Calu3 (cell line): Measurements from ENCODE around the gene SYNPO2L. TPM values are rescaled to one million over a fixed set of nuclear protein-coding genes. Genes with fewer than 3 reads are reported as not detected.
"Not testable (repeated sequence)": the region's sequence is repeated elsewhere in the genome, so short reads cannot be mapped to it uniquely, and the experiment has no call there.

Experiments used
- BruUV-seq: library from RNA; stranded (reverse); fragments of 400-500 nt; replicated peaks from 2 replicates; lab custom pipeline; 2021; lab: Mats Ljungman, UMichigan
- CTCF ChIA-PET: fragments of 300-600 bp; sonication (Branson Sonifier 250); formaldehyde crosslinking; loops from one replicate; lab custom pipeline; 2022; ENCODE audit warnings: antibody characterized with exemption; lab: Charles Lee
- DNase-seq: peaks from one replicate; pipeline ENCODE4 v3.0.0; 2022
- H3K27ac Mint-ChIP-seq: one replicate; pipeline ENCODE4 v1.8.0; 2022; ENCODE audit warnings: mixed read lengths; ENCODE audit not compliant: unreplicated experiment
- H3K27me3 Mint-ChIP-seq: one replicate; pipeline ENCODE4 v1.8.0; 2022; ENCODE audit warnings: mixed read lengths; ENCODE audit not compliant: unreplicated experiment
- H3K36me3 Mint-ChIP-seq: one replicate; pipeline ENCODE4 v1.8.0; 2022; ENCODE audit warnings: mild to moderate bottlenecking, moderate library complexity, mixed read lengths; ENCODE audit not compliant: insufficient read depth, unreplicated experiment
- H3K4me1 Mint-ChIP-seq: one replicate; pipeline ENCODE4 v1.8.0; 2022; ENCODE audit warnings: mild to moderate bottlenecking, low read depth, mixed read lengths; ENCODE audit not compliant: unreplicated experiment
- H3K4me3 Mint-ChIP-seq: one replicate; pipeline ENCODE4 v1.8.0; 2022; ENCODE audit warnings: mild to moderate bottlenecking, low read depth, moderate library complexity, mixed read lengths; ENCODE audit not compliant: unreplicated experiment
- H3K9me3 Mint-ChIP-seq: one replicate; pipeline ENCODE4 v1.8.0; 2022; ENCODE audit warnings: low read depth, mixed read lengths; ENCODE audit not compliant: unreplicated experiment
- CTCF ChIP-seq: fragments of 200-600 bp; IDR thresholded peaks from one replicate; pipeline ENCODE4 v1.8.0; 2022; ENCODE audit warnings: antibody characterized with exemption; ENCODE audit not compliant: unreplicated experiment
- intact Hi-C: fragments of 100-400 bp; cut with micrococcal nuclease; formaldehyde crosslinking; loops from one replicate; pipeline ENCODE4 v1.10.0; 2022; ENCODE audit not compliant: unreplicated experiment
- total RNA-seq: library from RNA; stranded (reverse); gene quantifications from 2 replicates; pipeline ENCODE4 v1.2.3, GENCODE V29; 2022

SYNPO2L gene
- total RNA-seq, 1 experiment from 2014 or later, result not detected

DNA sequence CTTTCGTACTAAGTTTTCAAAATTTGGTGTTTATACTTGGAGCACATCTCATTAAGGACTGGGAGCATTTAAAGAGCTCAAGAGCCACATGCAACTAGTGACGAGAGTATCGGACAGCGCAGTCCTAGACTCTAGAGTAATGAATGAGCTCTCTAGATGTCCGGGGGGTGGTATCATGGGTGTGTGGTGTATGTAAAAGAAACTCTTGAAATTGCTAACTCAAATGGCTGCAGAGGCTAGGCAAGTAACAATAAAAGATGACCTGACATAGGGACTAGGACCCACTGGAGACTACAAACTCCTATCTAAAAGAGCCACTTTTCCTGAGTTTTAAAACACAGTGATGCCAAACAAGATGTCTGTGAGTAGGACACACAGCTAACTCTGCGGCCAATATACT, 28.5 kb downstream of the SYNPO2L start:
- H3K27me3 Mint-ChIP-seq, result no peaks in the 10 kb centered on the region
- CTCF ChIA-PET, result interaction anchor here (0.9 kb wide), 1 partner anchor 13 kb away, joined by 4 read pairs; no protein-coding TSS in a partner anchor
- no peaks in the 10 kb centered on the region for H3K9me3 Mint-ChIP-seq
- H3K36me3 Mint-ChIP-seq, result peaks cover 19% of the 10 kb centered on the region
- no peak overlapping the region for H3K27ac Mint-ChIP-seq
- peak overlapping the region; percentile 86 for H3K4me3 Mint-ChIP-seq
- DNase-seq, result no peak
- intact Hi-C loops, result loop anchor here (5.0 kb wide), 1 partner anchor 35 kb away; the partner anchor contains the start of gene USP54
- BruUV-seq, result no TSS peak
- TF ChIP-seq CTCF, result no peak
- no peaks in the 10 kb centered on the region for H3K4me1 Mint-ChIP-seq

GRCh38 chr10:73625884-73626752, 29.7 kb downstream of the SYNPO2L start:
- Mint-ChIP-seq H3K27ac (peak overlapping the region; percentile 100), H3K27me3 (no peaks in the 10 kb centered on the region), H3K4me3 (peak overlapping the region; percentile 86), H3K36me3 (peaks cover 19% of the 10 kb centered on the region), H3K4me1 (no peaks in the 10 kb centered on the region), H3K9me3 (no peaks in the 10 kb centered on the region)
- TF ChIP-seq CTCF, result no peak
- intact Hi-C loops, result loop anchor here (5.0 kb wide), 1 partner anchor 34 kb away; the partner anchor contains the start of gene USP54
- DNase-seq, result peak; percentile 94
- CTCF ChIA-PET, result interaction anchor here (0.6 to 2.2 kb wide), 10 partner anchors 15 to 524 kb away, joined by 3 to 9 read pairs (median 3); partner anchors contain the start of gene USP54
- TSS peak; percentile 89 for BruUV-seq

GRCh38 chr10:73625004-73625883, 30.6 kb downstream of the SYNPO2L start:
- no peak for TF ChIP-seq CTCF
- intact Hi-C loops, result loop anchor here (5.0 kb wide), 1 partner anchor 33 kb away; the partner anchor contains the start of gene USP54
- CTCF ChIA-PET, result interaction anchor here (0.6 to 2.2 kb wide), 8 partner anchors 23 to 523 kb away, joined by 3 to 9 read pairs (median 3); partner anchors contain the start of gene USP54

DNA sequence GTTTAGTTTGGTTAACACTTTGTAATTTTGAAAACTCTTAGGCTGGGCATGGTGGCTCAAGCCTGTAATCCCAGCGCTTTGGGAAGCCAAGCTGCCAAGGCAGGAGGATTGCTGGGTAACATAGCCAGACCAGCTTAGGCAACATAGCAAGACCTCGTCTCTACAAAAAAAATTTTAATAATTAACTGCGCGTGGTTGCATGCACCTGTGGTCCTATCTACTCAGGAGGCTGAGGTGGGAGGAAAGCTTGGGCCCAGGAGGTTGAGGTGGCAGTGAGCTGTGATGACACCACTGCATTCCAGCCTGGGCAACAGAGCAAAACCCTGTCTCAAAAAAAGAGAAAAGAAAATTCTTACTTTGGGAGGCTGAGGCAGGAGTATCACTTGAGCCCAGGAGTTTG, 32.8 kb downstream of the SYNPO2L start:
- intact Hi-C loops, result no loop called here
- BruUV-seq, result no TSS peak
- peaks cover 19% of the 10 kb centered on the region for H3K36me3 Mint-ChIP-seq
- H3K4me3 Mint-ChIP-seq, result no peak overlapping the region
- DNase-seq, result no peak
- no peak overlapping the region for H3K27ac Mint-ChIP-seq
- no peak for TF ChIP-seq CTCF
- no peaks in the 10 kb centered on the region for H3K9me3 Mint-ChIP-seq
- no peaks in the 10 kb centered on the region for H3K27me3 Mint-ChIP-seq
- H3K4me1 Mint-ChIP-seq, result no peaks in the 10 kb centered on the region
- CTCF ChIA-PET, result interaction anchor here (0.7 kb wide), 1 partner anchor 210 kb away, joined by 3 read pairs; no protein-coding TSS in a partner anchor

More at GRCh38 chr10:73625004-73625883, 30.6 kb downstream of the SYNPO2L start:
- H3K27ac Mint-ChIP-seq, result peak overlapping the region; percentile 100
- H3K27me3 Mint-ChIP-seq, result no peaks in the 10 kb centered on the region
- peak; percentile 50 for DNase-seq
- peaks cover 19% of the 10 kb centered on the region for H3K36me3 Mint-ChIP-seq
- BruUV-seq, result no TSS peak
- no peaks in the 10 kb centered on the region for H3K4me1 Mint-ChIP-seq
- H3K4me3 Mint-ChIP-seq, result peak overlapping the region; percentile 86
- no peaks in the 10 kb centered on the region for H3K9me3 Mint-ChIP-seq

DNA sequence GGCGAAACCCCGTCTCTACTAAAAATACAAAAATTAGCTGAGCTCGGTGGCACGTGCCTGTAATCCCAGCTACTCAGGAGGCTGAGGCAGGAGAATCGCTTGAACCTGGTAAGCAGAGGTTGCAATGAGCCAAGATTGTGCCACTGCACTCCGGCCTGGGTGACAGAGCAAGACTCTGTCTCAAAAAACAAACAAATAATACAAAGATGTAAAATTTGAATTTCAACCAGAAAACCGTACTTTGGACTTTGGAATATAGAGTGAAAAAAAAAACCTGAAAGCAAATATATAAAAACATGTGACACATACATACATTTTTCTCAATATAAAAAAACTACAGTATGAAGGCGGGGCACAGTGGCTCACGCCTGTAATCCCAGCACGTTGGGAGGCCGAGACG, 34.9 kb downstream of the SYNPO2L start:
- BruUV-seq, H3K4me3 Mint-ChIP-seq, H3K27ac Mint-ChIP-seq, DNase-seq, CTCF ChIA-PET, intact Hi-C loops, H3K9me3 Mint-ChIP-seq, H3K27me3 Mint-ChIP-seq, H3K4me1 Mint-ChIP-seq: not testable (repeated sequence)
- peaks cover 18% of the 10 kb centered on the region for H3K36me3 Mint-ChIP-seq

DNA sequence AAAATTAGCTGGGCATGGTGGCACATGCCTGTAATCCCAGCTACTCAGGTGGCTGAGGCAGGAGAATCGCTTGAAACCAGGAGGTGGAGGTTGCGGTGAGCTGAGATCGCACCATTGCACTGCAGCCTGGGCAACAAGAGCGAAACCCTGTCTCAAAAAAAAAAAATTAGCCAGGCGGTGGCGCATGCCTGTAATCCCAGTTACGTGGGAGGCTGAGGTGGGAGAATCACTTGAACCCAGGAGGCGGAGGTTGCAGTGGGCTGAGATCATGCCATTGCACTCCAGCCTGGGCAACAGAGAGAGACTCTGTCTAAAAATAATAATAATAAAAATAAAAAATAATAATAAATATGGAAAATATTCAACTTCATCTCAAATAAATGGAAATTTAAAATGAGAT, 38.7 kb downstream of the SYNPO2L start:
- BruUV-seq, intact Hi-C loops, H3K4me3 Mint-ChIP-seq, H3K36me3 Mint-ChIP-seq, H3K27me3 Mint-ChIP-seq, H3K4me1 Mint-ChIP-seq, CTCF ChIA-PET, H3K9me3 Mint-ChIP-seq, H3K27ac Mint-ChIP-seq, DNase-seq: not testable (repeated sequence)
